Gastroesophageal sphincter (tissue), 4 donors: Measurements from ENCODE around the gene ANKRD62. TPM values are rescaled to one million over a fixed set of nuclear protein-coding genes. Genes with fewer than 3 reads are reported as not detected.

Experiments used
- ATAC-seq: fragments of 150-250 bp; one replicate; pipeline ENCODE4 v1.9.1; 2016; ENCODE audit warnings: mild to moderate bottlenecking, moderate library complexity
- H3K27ac ChIP-seq, 4 donors: fragments of 200-600 bp; sonication (generic) in 3 of 4; 1 replicate in 3 of 4; 2 replicates in 1 of 4; pipeline ENCODE4 v1.5.1; 2016 to 2019
- H3K27me3 ChIP-seq: fragments of 200-600 bp; sonication (generic); one replicate; pipeline ENCODE4 v1.5.1; 2019
- H3K36me3 ChIP-seq, 2 donors: fragments of 200-600 bp; sonication (generic); one replicate each; pipeline ENCODE4 v1.5.1; 2019; ENCODE audit warnings: control low read depth in 1 of 2
- H3K4me1 ChIP-seq, 3 donors: fragments of 200-600 bp; sonication (generic); 1 replicate in 2 of 3; 2 replicates in 1 of 3; pipeline ENCODE4 v1.5.1; 2016 to 2019; ENCODE audit warnings: control low read depth in 2 of 3
- H3K4me3 ChIP-seq, 2 donors: fragments of 200-600 bp; sonication (generic); one replicate each; pipeline ENCODE4 v1.5.1; 2019; ENCODE audit warnings: mild to moderate bottlenecking in 1 of 2, moderate library complexity in 1 of 2
- H3K9me3 ChIP-seq, 3 donors: fragments of 200-600 bp; sonication (generic); one replicate each; pipeline ENCODE4 v1.5.1; 2017 to 2019; ENCODE audit warnings: control low read depth in 2 of 3
- CTCF ChIP-seq, 4 experiments: fragments of 200-600 bp in 2 of 4; fragments of 450-650 bp in 2 of 4; sonication (generic) in 1 of 4; IDR thresholded peaks; one replicate each; pipeline ENCODE4 v1.5.1; 2017 to 2019; ENCODE audit warnings: antibody characterized with exemption in 4 of 4, mild to moderate bottlenecking in 2 of 4, moderate library complexity in 2 of 4
- EP300 ChIP-seq: sonication (generic); formaldehyde crosslinking; IDR thresholded peaks from one replicate; pipeline ENCODE4 v1.6.1; 2017; ENCODE audit warnings: antibody characterized with exemption, mild to moderate bottlenecking
- POLR2A ChIP-seq, 2 donors: fragments of 450-650 bp; IDR thresholded peaks; one replicate each; pipeline ENCODE4 v1.6.1; 2017; ENCODE audit warnings: antibody characterized with exemption in 2 of 2, mild to moderate bottlenecking in 2 of 2, moderate library complexity in 1 of 2
- POLR2AphosphoS5 ChIP-seq: sonication (generic); formaldehyde crosslinking; IDR thresholded peaks from one replicate; pipeline ENCODE4 v1.6.1; 2017; ENCODE audit warnings: antibody characterized with exemption
- WGBS, 2 donors: methylation state at CpG; one replicate each; pipeline ENCODE4 v1.1.5; 2018; ENCODE audit warnings: low coverage in 1 of 2; 5-methylcytosine and 5-hydroxymethylcytosine counted together
- total RNA-seq, 4 donors: library from RNA; depleted of rRNA; stranded (reverse); fragments of >200 nt; gene quantifications; one replicate each; pipeline ENCODE4 v1.1.0, GENCODE V29; 2016

Gene ANKRD62
- total RNA-seq, 4 donors from 2014 or later, result not detected

- Histone ChIP-seq H3K4me3 (no peak overlapping the region), H3K4me1 (no peaks in the 10 kb centered on the region), H3K36me3 (no peaks in the 10 kb centered on the region), H3K27ac (no peak overlapping the region), H3K27me3 (no peaks in the 10 kb centered on the region), H3K9me3 (no peaks in the 10 kb centered on the region)
- ATAC-seq, result no peak
- 80 to 83% methylated on average over 1 to 6 of the region's 16 CpGs for WGBS, 2 donors
- TF ChIP-seq EP300, result no peak
- TF ChIP-seq POLR2A (IDR thresholded peaks at IDR 0.05), result no peak
- no peak for TF ChIP-seq POLR2AphosphoS5
These were observed 34.1 kb upstream of the ANKRD62 start for GRCh38 chr18:12059334-12060181.

- no peak overlapping the region for H3K4me3 ChIP-seq
- 57% methylated on average over 8 of the region's 20 CpGs; no CpG with 5 or more reads in 1 of the 2 donors for WGBS, 2 donors
- ATAC-seq, result no peak
- no peaks in the 10 kb centered on the region for H3K27me3 ChIP-seq
- H3K9me3 ChIP-seq, result no peaks in the 10 kb centered on the region
- TF ChIP-seq CTCF (IDR thresholded peaks at IDR 0.05) (no peak), POLR2A (IDR thresholded peaks at IDR 0.05) (no peak), EP300 (no peak), POLR2AphosphoS5 (no peak)
- H3K27ac ChIP-seq, result no peak overlapping the region
- no peaks in the 10 kb centered on the region for H3K36me3 ChIP-seq
- no peaks in the 10 kb centered on the region for H3K4me1 ChIP-seq
These were observed 33.3 kb upstream of the ANKRD62 start for GRCh38 chr18:12060182-12060870.

- WGBS, 2 donors, result 86% methylated on average over 1 of the region's 14 CpGs; no CpG with 5 or more reads in 1 of the 2 donors
These were observed 32.0 kb upstream of the ANKRD62 start for GRCh38 chr18:12061685-12062084.

GRCh38 chr18:12062974-12063373, 30.7 kb upstream of the ANKRD62 start:
- H3K4me3 ChIP-seq, result no peak overlapping the region
- 50% methylated on average over 2 of the region's 4 CpGs; no CpG with 5 or more reads in 1 of the 2 donors for WGBS, 2 donors

More at GRCh38 chr18:12061685-12062084, 32.0 kb upstream of the ANKRD62 start:
- H3K27ac ChIP-seq, result no peak overlapping the region
- no peaks in the 10 kb centered on the region for H3K36me3 ChIP-seq
- no peak for ATAC-seq
- no peak overlapping the region for H3K4me3 ChIP-seq
- no peaks in the 10 kb centered on the region for H3K4me1 ChIP-seq
- no peaks in the 10 kb centered on the region for H3K27me3 ChIP-seq
- TF ChIP-seq POLR2AphosphoS5 (no peak), CTCF (IDR thresholded peaks at IDR 0.05) (no peak), POLR2A (IDR thresholded peaks at IDR 0.05) (no peak), EP300 (no peak)
- no peaks in the 10 kb centered on the region for H3K9me3 ChIP-seq

More at GRCh38 chr18:12062974-12063373, 30.7 kb upstream of the ANKRD62 start:
- Histone ChIP-seq H3K27ac (no peak overlapping the region), H3K27me3 (no peaks in the 10 kb centered on the region), H3K9me3 (no peaks in the 10 kb centered on the region), H3K4me1 (no peaks in the 10 kb centered on the region), H3K36me3 (no peaks in the 10 kb centered on the region)
- TF ChIP-seq POLR2AphosphoS5 (no peak), POLR2A (IDR thresholded peaks at IDR 0.05) (no peak), CTCF (IDR thresholded peaks at IDR 0.05) (no peak), EP300 (no peak)
- ATAC-seq, result no peak
